HepG2 (cell line): ENCODE results near the gene RBM45. TPM values are rescaled to one million over a fixed set of nuclear protein-coding genes. Genes with fewer than 3 reads are reported as not detected.
A peak's percentile ranks its signal among the peaks of the same experiment; 100 is the strongest.

ENCODE experiments used
- BCLAF1 ChIP-seq: fragments of 450-650 bp; IDR thresholded peaks from 2 replicates; pipeline ENCODE4 v1.6.1; 2017; ENCODE audit warnings: mild to moderate bottlenecking
- ETS1 ChIP-seq: sonication (generic); formaldehyde crosslinking; IDR thresholded peaks from 2 replicates; pipeline ENCODE4 v1.4.0; 2020; ENCODE audit warnings: missing genetic modification reagents
- FOXA3 ChIP-seq: IDR thresholded peaks from 2 replicates; pipeline ENCODE4 v1.6.1; 2016; ENCODE audit warnings: missing genetic modification reagents, missing compliant biosample characterization
- GZF1 ChIP-seq: sonication (generic); formaldehyde crosslinking; IDR thresholded peaks from 2 replicates; pipeline ENCODE4 v1.5.1; 2020; ENCODE audit warnings: mild to moderate bottlenecking, missing genetic modification reagents
- HNF4A ChIP-seq: sonication (generic); formaldehyde crosslinking; IDR thresholded peaks from 2 replicates; pipeline ENCODE4 v1.4.0; 2020; ENCODE audit warnings: missing genetic modification reagents
- KDM6A ChIP-seq: IDR thresholded peaks from 2 replicates; pipeline ENCODE4 v1.6.1; 2016; ENCODE audit warnings: low read depth
- KLF15 ChIP-seq: sonication (generic); formaldehyde crosslinking; IDR thresholded peaks from 2 replicates; pipeline ENCODE4 v1.8.1; 2023; ENCODE audit warnings: borderline replicate concordance, mild to moderate bottlenecking, inconsistent platforms, missing genetic modification reagents, mixed read lengths
- MIXL1 ChIP-seq: IDR thresholded peaks from 2 replicates; pipeline ENCODE4 v1.6.1; 2016
- NFE2L1 ChIP-seq: sonication (generic); formaldehyde crosslinking; IDR thresholded peaks from 2 replicates; pipeline ENCODE4 v1.4.0; 2020; ENCODE audit warnings: missing genetic modification reagents, mild to moderate bottlenecking, borderline replicate concordance
- PTBP1 ChIP-seq: fragments of 200-400 bp; formaldehyde crosslinking; IDR thresholded peaks from 2 replicates; pipeline ENCODE4 v1.6.1; 2018; ENCODE audit warnings: low read length, low read depth; ENCODE audit not compliant: poor library complexity, severe bottlenecking
- SNAI1 ChIP-seq: sonication (generic); formaldehyde crosslinking; IDR thresholded peaks from 2 replicates; pipeline ENCODE4 v1.5.0; 2020; ENCODE audit warnings: mild to moderate bottlenecking, missing genetic modification reagents, borderline replicate concordance
- THAP11 ChIP-seq: IDR thresholded peaks from 2 replicates; pipeline ENCODE4 v1.6.1; 2016; ENCODE audit warnings: missing biosample characterization, missing genetic modification reagents
- ZBTB1 ChIP-seq: sonication (generic); formaldehyde crosslinking; IDR thresholded peaks from 2 replicates; pipeline ENCODE4 v1.4.0; 2020; ENCODE audit warnings: missing genetic modification reagents, borderline replicate concordance
- ZBTB39 ChIP-seq: sonication (generic); formaldehyde crosslinking; IDR thresholded peaks from 2 replicates; pipeline ENCODE4 v1.5.0; 2020; ENCODE audit warnings: missing genetic modification reagents
- ZMAT3 ChIP-seq: sonication (generic); formaldehyde crosslinking; conservative IDR thresholded peaks from 2 replicates; pipeline ENCODE4 v1.7.0; 2021; ENCODE audit warnings: missing genetic modification reagents
- ZNF251 ChIP-seq: sonication (generic); formaldehyde crosslinking; IDR thresholded peaks from 2 replicates; pipeline ENCODE4 v1.9.0; 2021; ENCODE audit warnings: mild to moderate bottlenecking, missing genetic modification reagents
- ZNF263 ChIP-seq: sonication (generic); formaldehyde crosslinking; IDR thresholded peaks from 2 replicates; pipeline ENCODE4 v1.4.0; 2020; ENCODE audit warnings: missing genetic modification reagents
- ZNF446 ChIP-seq: sonication (generic); formaldehyde crosslinking; IDR thresholded peaks from 2 replicates; pipeline ENCODE4 v1.5.0; 2020; ENCODE audit warnings: mild to moderate bottlenecking, missing genetic modification reagents
- ZNF570 ChIP-seq: sonication (generic); formaldehyde crosslinking; IDR thresholded peaks from 2 replicates; pipeline ENCODE4 v1.4.0; 2020; ENCODE audit warnings: mild to moderate bottlenecking, missing genetic modification reagents, borderline replicate concordance
- ZNF605 ChIP-seq: sonication (generic); formaldehyde crosslinking; IDR thresholded peaks from 2 replicates; pipeline ENCODE4 v1.8.0; 2022; ENCODE audit warnings: mild to moderate bottlenecking, missing genetic modification reagents
- ZNF720 ChIP-seq: sonication (generic); formaldehyde crosslinking; IDR thresholded peaks from 2 replicates; pipeline ENCODE4 v1.4.0; 2020; ENCODE audit warnings: missing genetic modification reagents
- ZNF724P ChIP-seq: sonication (generic); formaldehyde crosslinking; IDR thresholded peaks from 2 replicates; pipeline ENCODE4 v1.8.0; 2022; ENCODE audit warnings: missing genetic modification reagents, borderline replicate concordance
- ZNF768 ChIP-seq: sonication (generic); formaldehyde crosslinking; IDR thresholded peaks from 2 replicates; pipeline ENCODE4 v1.4.0; 2020; ENCODE audit warnings: missing genetic modification reagents
- ZNF878 ChIP-seq: sonication (generic); formaldehyde crosslinking; IDR thresholded peaks from 2 replicates; pipeline ENCODE4 v1.8.1; 2023; ENCODE audit warnings: mild to moderate bottlenecking, missing genetic modification reagents, moderate library complexity
- ZNF891 ChIP-seq: sonication (generic); formaldehyde crosslinking; IDR thresholded peaks from 2 replicates; pipeline ENCODE4 v1.5.0; 2020; ENCODE audit warnings: mild to moderate bottlenecking, missing genetic modification reagents
- polyA plus RNA-seq, 8 experiments: library from polyadenylated mRNA; depleted of rRNA in 3 of 8; stranded (reverse) in 7 of 8; unstranded in 1 of 8; fragments of >200 nt; fragmentation: Illumina TruSeq in 4 of 8; extraction: Trizol in 4 of 8; gene quantifications; 2 replicates each; pipeline versions ENCODE4 v1.2.1 to v1.2.3, GENCODE V29; 2011 to 2016; ENCODE audit warnings: low read depth in 4 of 8, missing spikeins in 1 of 8, mixed read lengths in 1 of 8; ENCODE audit not compliant: insufficient read depth in 1 of 8
- total RNA-seq, 5 experiments: library from RNA; depleted of rRNA; stranded (reverse); fragments of >200 nt; fragmentation: Illumina TruSeq; extraction: Trizol; gene quantifications; 2 replicates each; pipeline ENCODE4 v1.2.3, GENCODE V29; 2016; ENCODE audit warnings: low read depth in 1 of 5

RBM45 gene
- total and polyA plus RNA-seq, 2 of the 13 experiments (the other 11 are each of a cell fraction or from before 2014, with no cell fraction given): 5.7 to 25.2 TPM

GRCh38 chr2:178112202-178113152 lies at the start of gene RBM45 (continued):
- TF ChIP-seq ZNF446 (CRISPR knock-in tag): no peak; the same call in 1 of the 2 replicates
- TF ChIP-seq ZBTB1 (CRISPR knock-in tag): no peak; the same call in 1 of the 2 replicates
- TF ChIP-seq ZNF720 (CRISPR knock-in tag): no peak
- TF ChIP-seq FOXA3: peak; percentile 87
- TF ChIP-seq ZNF605 (CRISPR knock-in tag): peak; percentile 91
- peak; percentile 67 for TF ChIP-seq PTBP1
- no peak for TF ChIP-seq ETS1 (CRISPR knock-in tag)
- TF ChIP-seq ZNF878 (CRISPR knock-in tag): peak; percentile 90; the same call in 1 of the 2 replicates
- TF ChIP-seq THAP11 (CRISPR knock-in tag): peak; percentile 95
- no peak for TF ChIP-seq ZNF570 (CRISPR knock-in tag)
- peak; percentile 78 for TF ChIP-seq ZNF768 (CRISPR knock-in tag)
- TF ChIP-seq ZMAT3 (CRISPR knock-in tag): peak; percentile 63; the same call in 1 of the 2 replicates
- peak; percentile 91 for TF ChIP-seq GZF1 (CRISPR knock-in tag)
- peak; percentile 70; the same call in 1 of the 2 replicates for TF ChIP-seq SNAI1 (CRISPR knock-in tag)
- TF ChIP-seq ZNF891 (CRISPR knock-in tag): peak; percentile 98
- TF ChIP-seq HNF4A (CRISPR knock-in tag): peak; percentile 33
- 0 out of 2 replicates have a peak, but pooled peaks have one; percentile 84 for TF ChIP-seq ZBTB39 (CRISPR knock-in tag)
- TF ChIP-seq ZNF263: peak; percentile 100
- no peak for TF ChIP-seq BCLAF1
- peak; percentile 44; the same call in 1 of the 2 replicates for TF ChIP-seq NFE2L1
- TF ChIP-seq MIXL1: peak; percentile 84
- TF ChIP-seq KLF15 (CRISPR knock-in tag): no peak; the same call in 1 of the 2 replicates
- TF ChIP-seq ZNF251: 0 out of 2 replicates have a peak, but pooled peaks have one; percentile 37
- TF ChIP-seq KDM6A (CRISPR knock-in tag): no peak
- TF ChIP-seq ZNF724P (CRISPR knock-in tag): peak; percentile 85; the same call in 1 of the 2 replicates
